GM23248 (cell line): ENCODE results near the gene ACP6. TPM values are rescaled to one million over a fixed set of nuclear protein-coding genes. Genes with fewer than 3 reads are reported as not detected.
A peak's percentile ranks its signal among the peaks of the same experiment; 100 is the strongest.

Experiments used
- DNase-seq: peaks from one replicate; pipeline ENCODE4 v3.0.0-alpha.2; 2015
- H2AFZ ChIP-seq: fragments of 200-600 bp; sonication (generic); 2 replicates; pipeline ENCODE4 v1.6.1; 2016; ENCODE audit warnings: antibody characterized with exemption
- H3F3A ChIP-seq: fragments of 200-600 bp; sonication (generic); 2 replicates; pipeline ENCODE4 v1.6.1; 2016; ENCODE audit warnings: mild to moderate bottlenecking, antibody characterized with exemption, mixed run types; ENCODE audit not compliant: insufficient read depth
- H3K27ac ChIP-seq: fragments of 200-600 bp; sonication (generic); 2 replicates; pipeline ENCODE4 v1.5.1; 2016; ENCODE audit warnings: mild to moderate bottlenecking
- H3K27me3 ChIP-seq: fragments of 200-600 bp; sonication (generic); replicated peaks from 2 replicates; pipeline ENCODE4 v1.6.1; 2016; ENCODE audit warnings: mild to moderate bottlenecking; ENCODE audit not compliant: insufficient read depth
- H3K36me3 ChIP-seq: fragments of 200-600 bp; sonication (generic); 2 replicates; pipeline ENCODE4 v1.6.1; 2016; ENCODE audit warnings: low read depth, mild to moderate bottlenecking
- H3K4me1 ChIP-seq: fragments of 200-600 bp; sonication (generic); 2 replicates; pipeline ENCODE4 v1.6.1; 2016; ENCODE audit warnings: mild to moderate bottlenecking; ENCODE audit not compliant: insufficient read depth
- H3K4me2 ChIP-seq: fragments of 200-600 bp; sonication (generic); one replicate; pipeline ENCODE4 v1.6.1; 2016; ENCODE audit warnings: mild to moderate bottlenecking; ENCODE audit not compliant: unreplicated experiment
- H3K4me3 ChIP-seq: fragments of 200-600 bp; sonication (generic); 2 replicates; pipeline ENCODE4 v1.5.1; 2016; ENCODE audit warnings: mild to moderate bottlenecking
- H3K79me2 ChIP-seq: fragments of 200-600 bp; sonication (generic); 2 replicates; pipeline ENCODE4 v1.6.1; 2016; ENCODE audit warnings: mild to moderate bottlenecking; ENCODE audit not compliant: insufficient read depth
- H3K9ac ChIP-seq: fragments of 200-600 bp; sonication (generic); 2 replicates; pipeline ENCODE4 v1.6.1; 2016; ENCODE audit warnings: mild to moderate bottlenecking
- H3K9me2 ChIP-seq: fragments of 200-600 bp; sonication (generic); 2 replicates; pipeline ENCODE4 v1.6.1; 2016; ENCODE audit warnings: mixed run types, mild to moderate bottlenecking, moderate library complexity; ENCODE audit not compliant: insufficient read depth
- H3K9me3 ChIP-seq: fragments of 200-600 bp; sonication (generic); one replicate; pipeline ENCODE4 v1.6.1; 2017; ENCODE audit warnings: low read depth
- H4K20me1 ChIP-seq: fragments of 200-600 bp; sonication (generic); 2 replicates; pipeline ENCODE4 v1.6.0; 2016; ENCODE audit not compliant: insufficient read depth
- EZH2 ChIP-seq: fragments of 200-600 bp; sonication (generic); IDR thresholded peaks from 2 replicates; pipeline ENCODE4 v1.6.1; 2018; ENCODE audit warnings: antibody characterized with exemption, mild to moderate bottlenecking; ENCODE audit not compliant: insufficient read depth, poor library complexity, severe bottlenecking
- EZH2phosphoT487 ChIP-seq: fragments of 200-600 bp; sonication (generic); IDR thresholded peaks from 2 replicates; pipeline ENCODE4 v1.6.1; 2018; ENCODE audit warnings: antibody characterized with exemption, moderate library complexity, mild to moderate bottlenecking, low read depth; ENCODE audit not compliant: insufficient read depth
- WGBS, 2 experiments: methylation state at CpG; one replicate each; pipeline ENCODE4 v1.1.6; 2015 to 2017; ENCODE audit warnings: low lambda C conversion rate in 2 of 2, low coverage in 1 of 2; ENCODE audit errors: missing lambda C conversion rate in 2 of 2; 5-methylcytosine and 5-hydroxymethylcytosine counted together
- in situ Hi-C: fragments of 300-500 bp; cut with MboI; formaldehyde crosslinking; loops from 2 replicates; pipeline ENCODE4 v1.15.0; 2020
- polyA plus RNA-seq: library from polyadenylated mRNA; unstranded; fragments of >200 nt; fragmentation: Nextera tagmentation; extraction: Ambion mirVana; gene quantifications from 2 replicates; pipeline ENCODE4 v1.2.1, GENCODE V29; 2016
- total RNA-seq: library from RNA; depleted of rRNA; stranded (reverse); fragments of >200 nt; shearing (Covaris generic); gene quantifications from 2 replicates; pipeline ENCODE4 v1.2.3, GENCODE V29; 2014

The ACP6 gene
- total and polyA plus RNA-seq, 2 experiments from 2014 or later, result 9.1 to 11.0 TPM

GRCh38 chr1:147633759-147634158 is 36.6 kb downstream of the ACP6 start:
- Histone ChIP-seq H3K9me2 (no peaks in the 10 kb centered on the region), H3K9me3 (no peaks in the 10 kb centered on the region), H2AFZ (no peak overlapping the region), H3K4me3 (no peak overlapping the region), H3K4me2 (no peak overlapping the region), H4K20me1 (no peaks in the 10 kb centered on the region), H3K4me1 (0 out of 2 replicates have a peak, but pooled peaks cover 8% of the 10 kb centered on the region), H3F3A (no peaks in the 10 kb centered on the region), H3K27ac (no peak overlapping the region), H3K9ac (no peak overlapping the region), H3K36me3 (no peaks in the 10 kb centered on the region), H3K79me2 (no peaks in the 10 kb centered on the region), H3K27me3 (no peaks in the 10 kb centered on the region)
- in situ Hi-C loops, result loop anchor here (25.0 kb wide), 1 partner anchor 346 kb away; no protein-coding TSS in a partner anchor
- 83 to 94% methylated on average over 1 of the region's 1 CpG for WGBS, 2 experiments
- TF ChIP-seq EZH2 (no peak), EZH2phosphoT487 (no peak)
- DNase-seq, result no peak

GRCh38 chr1:147631839-147632238 is 38.5 kb downstream of the ACP6 start:
- in situ Hi-C loops, result loop anchor here (25.0 kb wide), 1 partner anchor 345 kb away; no protein-coding TSS in a partner anchor

GRCh38 chr1:147630447-147630846 is 39.9 kb downstream of the ACP6 start:
- Histone ChIP-seq H3K4me1 (0 out of 2 replicates have a peak, but pooled peaks cover 8% of the 10 kb centered on the region), H3K79me2 (no peaks in the 10 kb centered on the region), H3K9ac (no peak overlapping the region), H3K27ac (no peak overlapping the region), H3K9me2 (no peaks in the 10 kb centered on the region), H2AFZ (0 out of 2 replicates have a peak overlapping the region, but pooled peaks have one; percentile 3), H3K4me2 (no peak overlapping the region), H3K9me3 (no peaks in the 10 kb centered on the region), H3K4me3 (no peak overlapping the region), H3K27me3 (no peaks in the 10 kb centered on the region), H4K20me1 (no peaks in the 10 kb centered on the region), H3F3A (no peaks in the 10 kb centered on the region), H3K36me3 (no peaks in the 10 kb centered on the region)
- in situ Hi-C loops, result loop anchor here (25.0 kb wide), 1 partner anchor 343 kb away; no protein-coding TSS in a partner anchor
- TF ChIP-seq EZH2, result no peak
- no peak for TF ChIP-seq EZH2phosphoT487
- 10 to 13% methylated on average over 6 of the region's 6 CpGs for WGBS, 2 experiments
- DNase-seq, result peak; percentile 64

More at GRCh38 chr1:147631839-147632238, 38.5 kb downstream of the ACP6 start:
- Histone ChIP-seq H4K20me1 (no peaks in the 10 kb centered on the region), H3K4me1 (0 out of 2 replicates have a peak, but pooled peaks cover 8% of the 10 kb centered on the region), H3F3A (no peaks in the 10 kb centered on the region), H3K9me3 (no peaks in the 10 kb centered on the region), H3K4me3 (no peak overlapping the region), H3K79me2 (no peaks in the 10 kb centered on the region), H3K36me3 (no peaks in the 10 kb centered on the region), H3K9me2 (no peaks in the 10 kb centered on the region), H3K27me3 (no peaks in the 10 kb centered on the region), H2AFZ (no peak overlapping the region), H3K9ac (no peak overlapping the region), H3K4me2 (no peak overlapping the region), H3K27ac (no peak overlapping the region)
- no peak for DNase-seq
- 76 to 83% methylated on average over 3 of the region's 3 CpGs for WGBS, 2 experiments
- TF ChIP-seq EZH2phosphoT487 (no peak), EZH2 (no peak)

- no peaks in the 10 kb centered on the region for H3F3A ChIP-seq
- no peak for DNase-seq
- H3K4me3 ChIP-seq, result no peak overlapping the region
- 86 to 91% methylated on average over 6 of the region's 6 CpGs for WGBS, 2 experiments
- in situ Hi-C loops, result loop anchor here (25.0 kb wide), 1 partner anchor 343 kb away; no protein-coding TSS in a partner anchor
- no peak overlapping the region for H3K27ac ChIP-seq
- no peaks in the 10 kb centered on the region for H3K79me2 ChIP-seq
- H3K9me3 ChIP-seq, result no peaks in the 10 kb centered on the region
- no peak overlapping the region for H3K4me2 ChIP-seq
- H4K20me1 ChIP-seq, result no peaks in the 10 kb centered on the region
- H3K9ac ChIP-seq, result no peak overlapping the region
- 0 out of 2 replicates have a peak, but pooled peaks cover 8% of the 10 kb centered on the region for H3K4me1 ChIP-seq
- H3K9me2 ChIP-seq, result no peaks in the 10 kb centered on the region
- H2AFZ ChIP-seq, result 0 out of 2 replicates have a peak overlapping the region, but pooled peaks have one; percentile 3
- H3K27me3 ChIP-seq, result no peaks in the 10 kb centered on the region
- no peak for TF ChIP-seq EZH2
- no peak for TF ChIP-seq EZH2phosphoT487
- H3K36me3 ChIP-seq, result no peaks in the 10 kb centered on the region
Observed at GRCh38 chr1:147630022-147630421, 40.3 kb downstream of the ACP6 start.
